ENCODE measurements around the gene CD160. TPM values are rescaled to one million over a fixed set of nuclear protein-coding genes. Genes with fewer than 3 reads are reported as not detected.

Gene CD160
- total and polyA plus RNA-seq, 8 donors: 0.02 to 0.15 (median 0.12) TPM; not detected in 5

GRCh38 chr1:145747398-145748247 lies 28.3 kb downstream of the CD160 start:
- 91 to 94% methylated on average over 9 of the region's 9 CpGs for WGBS, 2 donors
- Histone ChIP-seq H3K4me1 (no peaks in the 10 kb centered on the region), H3K36me3 (peaks cover 0 to 45% (median 14%) of the 10 kb centered on the region in 3 donors), H3K9me3 (no peaks in the 10 kb centered on the region), H3K27ac (no peak overlapping the region), H3K27me3 (no peaks in the 10 kb centered on the region), H3K4me3 (no peak overlapping the region)
- FAIRE-seq (no peak), DNase-seq (no peak), ATAC-seq (no peak)
- TF ChIP-seq CTCF (IDR thresholded peaks at IDR 0.05): no peak
- intact Hi-C loops (cut with DNase I): no loop called here

GRCh38 chr1:145750426-145750825 lies 31.1 kb downstream of the CD160 start:
- Histone ChIP-seq H3K4me3 (no peak overlapping the region), H3K27ac (no peak overlapping the region), H3K4me1 (no peaks in the 10 kb centered on the region), H3K36me3 (peaks cover 0 to 35% (median 10%) of the 10 kb centered on the region in 3 donors), H3K27me3 (no peaks in the 10 kb centered on the region), H3K9me3 (no peaks in the 10 kb centered on the region)
- no peak for ATAC-seq
- no peak for TF ChIP-seq CTCF (IDR thresholded peaks at IDR 0.05)
- no peak for FAIRE-seq
- DNase-seq: no peak
- intact Hi-C loops (cut with DNase I): no loop called here
- WGBS, 2 donors: 79 to 80% methylated on average over 5 of the region's 5 CpGs

GRCh38 chr1:145751491-145752037 lies 32.3 kb downstream of the CD160 start:
- H3K27me3 ChIP-seq: no peaks in the 10 kb centered on the region
- intact Hi-C loops (cut with DNase I): no loop called here
- H3K4me3 ChIP-seq: no peak overlapping the region
- DNase-seq (no peak), FAIRE-seq (no peak), ATAC-seq (no peak)
- no peak for TF ChIP-seq CTCF (IDR thresholded peaks at IDR 0.05)
- 89 to 90% methylated on average over 5 of the region's 5 CpGs for WGBS, 2 donors
- no peaks in the 10 kb centered on the region for H3K4me1 ChIP-seq
- H3K36me3 ChIP-seq: peaks cover 0 to 32% (median 10%) of the 10 kb centered on the region in 3 donors
- no peak overlapping the region for H3K27ac ChIP-seq
- no peaks in the 10 kb centered on the region for H3K9me3 ChIP-seq

GRCh38 chr1:145757420-145757819 lies 38.1 kb downstream of the CD160 start:
- Histone ChIP-seq H3K36me3 (no peaks in the 10 kb centered on the region), H3K4me1 (no peaks in the 10 kb centered on the region), H3K27ac (no peak overlapping the region), H3K4me3 (no peak overlapping the region), H3K9me3 (no peaks in the 10 kb centered on the region), H3K27me3 (no peaks in the 10 kb centered on the region)
- FAIRE-seq: no peak
- intact Hi-C loops (cut with DNase I): no loop called here
- WGBS, 2 donors: 94 to 96% methylated on average over 2 of the region's 2 CpGs
- ATAC-seq: no peak
- no peak for TF ChIP-seq CTCF (IDR thresholded peaks at IDR 0.05)
- no peak for DNase-seq

- TF ChIP-seq CTCF (IDR thresholded peaks at IDR 0.05): no peak
- H3K4me3 ChIP-seq: no peak overlapping the region
- no peak for DNase-seq
- no peaks in the 10 kb centered on the region for H3K36me3 ChIP-seq
- FAIRE-seq: no peak
- intact Hi-C loops (cut with DNase I): no loop called here
- H3K27ac ChIP-seq: no peak overlapping the region
- no peaks in the 10 kb centered on the region for H3K27me3 ChIP-seq
- ATAC-seq: no peak
- 89 to 100% methylated on average over 1 of the region's 1 CpG for WGBS, 2 donors
- H3K9me3 ChIP-seq: no peaks in the 10 kb centered on the region
- no peaks in the 10 kb centered on the region for H3K4me1 ChIP-seq
These were observed 38.8 kb downstream of the CD160 start for GRCh38 chr1:145758116-145758515.

Measured in pancreas (tissue), 10 donors.